ENCODE data around the gene JKAMP.
A peak's percentile ranks its signal among the peaks of the same experiment; 100 is the strongest.

Gene JKAMP, protein sequence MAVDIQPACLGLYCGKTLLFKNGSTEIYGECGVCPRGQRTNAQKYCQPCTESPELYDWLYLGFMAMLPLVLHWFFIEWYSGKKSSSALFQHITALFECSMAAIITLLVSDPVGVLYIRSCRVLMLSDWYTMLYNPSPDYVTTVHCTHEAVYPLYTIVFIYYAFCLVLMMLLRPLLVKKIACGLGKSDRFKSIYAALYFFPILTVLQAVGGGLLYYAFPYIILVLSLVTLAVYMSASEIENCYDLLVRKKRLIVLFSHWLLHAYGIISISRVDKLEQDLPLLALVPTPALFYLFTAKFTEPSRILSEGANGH

DNA sequence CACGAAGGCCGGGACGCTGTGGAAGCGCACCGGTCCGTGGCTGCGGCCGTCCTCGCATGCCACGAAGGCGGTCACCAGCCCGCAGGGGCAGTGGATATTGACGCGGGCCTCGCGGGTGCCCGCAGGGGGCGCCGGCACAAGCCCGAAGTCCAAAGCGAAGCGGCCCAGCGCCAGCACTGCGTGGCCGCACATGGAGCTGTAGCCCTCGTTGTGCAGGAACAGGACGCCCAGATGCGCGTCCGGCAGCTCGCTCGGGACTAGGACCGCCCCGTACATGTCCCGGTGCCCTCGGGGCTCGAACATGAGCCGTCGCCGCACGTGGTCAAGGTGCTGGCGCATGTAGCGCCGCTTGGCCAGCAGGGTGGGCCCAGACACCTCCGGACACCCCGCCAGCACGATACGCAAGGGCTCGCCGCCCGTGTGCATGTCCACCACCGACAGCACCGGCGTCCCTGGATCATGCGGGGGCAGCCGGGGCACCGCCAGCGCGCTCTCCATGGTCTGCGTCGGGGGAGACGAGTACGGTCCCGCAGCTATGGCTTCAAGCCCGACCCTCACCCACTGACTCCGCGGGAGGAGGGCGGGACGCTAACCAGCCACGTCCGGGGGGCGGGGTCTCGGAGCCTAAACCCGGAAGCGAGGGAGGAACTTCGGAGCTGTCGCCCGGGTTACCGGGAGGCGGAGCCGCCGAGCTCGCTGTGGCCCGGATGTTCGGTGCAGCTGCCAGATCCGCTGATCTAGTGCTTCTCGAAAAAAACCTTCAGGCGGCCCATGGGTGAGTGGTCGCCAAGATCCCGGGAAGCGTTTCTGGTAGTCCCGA, at the start of gene JKAMP, which contains the start of gene L3HYPDH:
TSS of gene JKAMP (plus strand) at position 699 of the 820 bp plus-strand sequence. CDS start at position 772, 73 bp downstream.
TSS of gene L3HYPDH (minus strand) at position 590 of the 820 bp plus-strand sequence. CDS start at position 498, 92 bp downstream.
- Histone ChIP-seq H3K9me3 (ENCODE audit: insufficient read depth, low read length) (no peaks in the 10 kb centered on the region), H3K36me3 (replicated peaks; ENCODE audit: low read depth, low read length) (peaks cover 17% of the 10 kb centered on the region), H3K4me3 (ENCODE audit: low read length) (peak within 1 kb of the TSS; percentile 88), H3K79me2 (ENCODE audit: low read length) (peaks cover 42% of the 10 kb centered on the region), H3K9ac (ENCODE audit: low read length) (peak within 1 kb of the TSS; percentile 84), H3K4me2 (ENCODE audit: low read length) (peak within 1 kb of the TSS; percentile 87), H4K20me1 (ENCODE audit: insufficient read depth, low read length) (peaks cover 6% of the 10 kb centered on the region), H3K27ac (ENCODE audit: low read length) (peak within 1 kb of the TSS; percentile 59), H3K4me1 (ENCODE audit: low read length) (peaks cover 14% of the 10 kb centered on the region), H2AFZ (ENCODE audit: low read depth, low read length) (peak within 1 kb of the TSS; percentile 81), H3K27me3 (ENCODE audit: low read depth, low read length) (no peaks in the 10 kb centered on the region)
- TF ChIP-seq, protein P1, sequence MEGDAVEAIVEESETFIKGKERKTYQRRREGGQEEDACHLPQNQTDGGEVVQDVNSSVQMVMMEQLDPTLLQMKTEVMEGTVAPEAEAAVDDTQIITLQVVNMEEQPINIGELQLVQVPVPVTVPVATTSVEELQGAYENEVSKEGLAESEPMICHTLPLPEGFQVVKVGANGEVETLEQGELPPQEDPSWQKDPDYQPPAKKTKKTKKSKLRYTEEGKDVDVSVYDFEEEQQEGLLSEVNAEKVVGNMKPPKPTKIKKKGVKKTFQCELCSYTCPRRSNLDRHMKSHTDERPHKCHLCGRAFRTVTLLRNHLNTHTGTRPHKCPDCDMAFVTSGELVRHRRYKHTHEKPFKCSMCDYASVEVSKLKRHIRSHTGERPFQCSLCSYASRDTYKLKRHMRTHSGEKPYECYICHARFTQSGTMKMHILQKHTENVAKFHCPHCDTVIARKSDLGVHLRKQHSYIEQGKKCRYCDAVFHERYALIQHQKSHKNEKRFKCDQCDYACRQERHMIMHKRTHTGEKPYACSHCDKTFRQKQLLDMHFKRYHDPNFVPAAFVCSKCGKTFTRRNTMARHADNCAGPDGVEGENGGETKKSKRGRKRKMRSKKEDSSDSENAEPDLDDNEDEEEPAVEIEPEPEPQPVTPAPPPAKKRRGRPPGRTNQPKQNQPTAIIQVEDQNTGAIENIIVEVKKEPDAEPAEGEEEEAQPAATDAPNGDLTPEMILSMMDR (IDR thresholded peaks at IDR 0.05; ENCODE audit: low read depth, low read length), result peak; percentile 59
- TF ChIP-seq EZH2phosphoT487 (IDR thresholded peaks at IDR 0.05; ENCODE audit: low read depth), result no peak

DNA sequence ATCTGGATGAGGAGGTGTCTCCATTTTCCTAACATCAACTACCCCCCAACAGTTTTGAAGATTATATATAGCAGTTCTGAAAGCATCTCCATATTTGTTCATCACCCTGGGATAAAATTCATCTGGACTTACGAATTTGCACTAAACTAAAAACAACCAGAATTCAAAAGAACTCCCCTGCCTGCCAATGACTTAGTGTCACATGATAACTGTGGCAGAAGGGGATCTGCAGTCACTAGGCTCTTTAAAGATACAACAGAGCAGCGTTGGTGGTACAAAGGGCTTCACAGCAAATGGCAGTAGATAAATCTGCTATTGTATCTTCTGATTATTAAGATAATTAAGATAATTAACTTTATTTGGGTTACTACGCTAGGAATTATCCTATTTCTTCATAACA, 49.2 kb upstream of the JKAMP start:
- TF ChIP-seq, protein P1 (IDR thresholded peaks at IDR 0.05; ENCODE audit: low read depth, low read length), result no peak
- TF ChIP-seq EZH2phosphoT487 (IDR thresholded peaks at IDR 0.05; ENCODE audit: low read depth), result no peak
- H3K9ac ChIP-seq (ENCODE audit: low read length), result no peak overlapping the region
- no peak overlapping the region for H3K4me2 ChIP-seq (ENCODE audit: low read length)
- no peaks in the 10 kb centered on the region for H3K9me3 ChIP-seq (ENCODE audit: insufficient read depth, low read length)
- H3K4me3 ChIP-seq (ENCODE audit: low read length), result no peak overlapping the region
- peaks cover 14% of the 10 kb centered on the region for H3K4me1 ChIP-seq (ENCODE audit: low read length)
- no peak overlapping the region for H2AFZ ChIP-seq (ENCODE audit: low read depth, low read length)
- no peaks in the 10 kb centered on the region for H3K27me3 ChIP-seq (ENCODE audit: low read depth, low read length)
- no peaks in the 10 kb centered on the region for H4K20me1 ChIP-seq (ENCODE audit: insufficient read depth, low read length)
- no peaks in the 10 kb centered on the region for H3K79me2 ChIP-seq (ENCODE audit: low read length)
- no peaks in the 10 kb centered on the region for H3K36me3 ChIP-seq (replicated peaks; ENCODE audit: low read depth, low read length)
- H3K27ac ChIP-seq (ENCODE audit: low read length), result no peak overlapping the region

DNA sequence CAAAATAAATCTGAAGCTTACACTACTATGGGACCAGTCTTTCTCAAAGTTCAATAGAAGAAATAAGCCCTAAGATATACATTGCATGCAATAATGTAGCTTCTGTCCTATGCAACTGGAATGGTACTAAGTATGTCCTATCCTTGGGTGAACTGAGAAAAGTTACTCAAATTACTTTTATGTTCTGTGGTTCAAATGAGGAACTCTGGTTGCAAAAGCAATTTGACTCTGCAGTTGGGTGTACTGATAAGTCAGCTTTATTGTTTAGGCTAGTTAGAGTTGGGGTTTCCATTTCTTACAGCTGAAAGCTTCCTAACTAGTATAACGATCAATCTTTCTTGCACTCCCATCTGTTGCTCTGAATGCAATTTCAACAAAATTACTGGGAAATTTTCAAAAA, 48.3 kb upstream of the JKAMP start:
- Histone ChIP-seq H3K9me3 (ENCODE audit: insufficient read depth, low read length) (no peaks in the 10 kb centered on the region), H3K27me3 (ENCODE audit: low read depth, low read length) (no peaks in the 10 kb centered on the region), H2AFZ (ENCODE audit: low read depth, low read length) (no peak overlapping the region), H3K9ac (ENCODE audit: low read length) (no peak overlapping the region), H4K20me1 (ENCODE audit: insufficient read depth, low read length) (no peaks in the 10 kb centered on the region), H3K4me1 (ENCODE audit: low read length) (peaks cover 14% of the 10 kb centered on the region), H3K79me2 (ENCODE audit: low read length) (no peaks in the 10 kb centered on the region), H3K4me2 (ENCODE audit: low read length) (no peak overlapping the region), H3K27ac (ENCODE audit: low read length) (no peak overlapping the region), H3K4me3 (ENCODE audit: low read length) (no peak overlapping the region), H3K36me3 (replicated peaks; ENCODE audit: low read depth, low read length) (no peaks in the 10 kb centered on the region)
- no peak for TF ChIP-seq EZH2phosphoT487 (IDR thresholded peaks at IDR 0.05; ENCODE audit: low read depth)
- TF ChIP-seq, protein P1 (IDR thresholded peaks at IDR 0.05; ENCODE audit: low read depth, low read length), result no peak

DNA sequence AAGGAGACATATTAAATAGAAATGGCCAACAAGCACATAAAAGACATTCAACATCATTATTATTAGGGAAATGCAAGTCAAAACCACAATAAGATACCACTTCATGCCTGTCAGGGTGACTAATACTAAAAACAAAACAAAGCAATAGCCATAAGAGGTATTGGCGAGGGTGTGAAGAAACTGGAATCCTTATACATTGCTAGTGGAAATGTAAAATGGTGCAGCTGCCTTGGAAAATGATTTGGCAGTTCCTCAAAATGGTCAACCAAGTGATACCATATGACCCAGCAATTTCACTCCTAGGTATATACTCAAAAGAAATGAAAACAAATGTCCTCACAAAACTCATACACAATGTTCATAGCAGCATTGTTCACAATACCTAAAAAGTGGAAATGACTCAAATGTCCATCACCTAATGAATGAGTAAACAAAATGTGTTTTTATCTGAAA, 46.1 kb upstream of the JKAMP start:
- no peak overlapping the region for H3K4me2 ChIP-seq (ENCODE audit: low read length)

More for the DNA sequence above, 46.1 kb upstream of the JKAMP start:
- Histone ChIP-seq H3K4me1 (ENCODE audit: low read length) (peaks cover 12% of the 10 kb centered on the region), H3K79me2 (ENCODE audit: low read length) (no peaks in the 10 kb centered on the region), H3K27ac (ENCODE audit: low read length) (no peak overlapping the region), H4K20me1 (ENCODE audit: insufficient read depth, low read length) (no peaks in the 10 kb centered on the region), H3K36me3 (replicated peaks; ENCODE audit: low read depth, low read length) (no peaks in the 10 kb centered on the region), H3K9ac (ENCODE audit: low read length) (no peak overlapping the region), H3K4me3 (ENCODE audit: low read length) (no peak overlapping the region), H3K9me3 (ENCODE audit: insufficient read depth, low read length) (no peaks in the 10 kb centered on the region), H3K27me3 (ENCODE audit: low read depth, low read length) (no peaks in the 10 kb centered on the region), H2AFZ (ENCODE audit: low read depth, low read length) (no peak overlapping the region)
- TF ChIP-seq, protein P1 (IDR thresholded peaks at IDR 0.05; ENCODE audit: low read depth, low read length), result no peak
- no peak for TF ChIP-seq EZH2phosphoT487 (IDR thresholded peaks at IDR 0.05; ENCODE audit: low read depth)
